PC-3 (cell line): ENCODE results near the gene KIRREL1.

Experiments used
- EZH2 ChIP-seq: fragments of 300-600 bp; sonication (generic); IDR thresholded peaks from one replicate; pipeline ENCODE4 v1.6.1; 2017; ENCODE audit warnings: antibody characterized with exemption, mild to moderate bottlenecking, low read length; ENCODE audit not compliant: unreplicated experiment
- EZH2phosphoT487 ChIP-seq: fragments of 300-600 bp; sonication (generic); IDR thresholded peaks from 2 replicates; pipeline ENCODE4 v1.6.1; 2018; ENCODE audit warnings: mild to moderate bottlenecking, antibody characterized with exemption, low read length, borderline replicate concordance
- TF ChIP-seq, protein P1 (sequence below): fragments of 300-600 bp; sonication (generic); conservative IDR thresholded peaks from 2 replicates; pipeline ENCODE4 v1.5.1; 2017; ENCODE audit warnings: antibody characterized with exemption, low read depth, mild to moderate bottlenecking, low read length

- TF ChIP-seq EZH2phosphoT487 (no peak), EZH2 (no peak)
- TF ChIP-seq, protein P1, sequence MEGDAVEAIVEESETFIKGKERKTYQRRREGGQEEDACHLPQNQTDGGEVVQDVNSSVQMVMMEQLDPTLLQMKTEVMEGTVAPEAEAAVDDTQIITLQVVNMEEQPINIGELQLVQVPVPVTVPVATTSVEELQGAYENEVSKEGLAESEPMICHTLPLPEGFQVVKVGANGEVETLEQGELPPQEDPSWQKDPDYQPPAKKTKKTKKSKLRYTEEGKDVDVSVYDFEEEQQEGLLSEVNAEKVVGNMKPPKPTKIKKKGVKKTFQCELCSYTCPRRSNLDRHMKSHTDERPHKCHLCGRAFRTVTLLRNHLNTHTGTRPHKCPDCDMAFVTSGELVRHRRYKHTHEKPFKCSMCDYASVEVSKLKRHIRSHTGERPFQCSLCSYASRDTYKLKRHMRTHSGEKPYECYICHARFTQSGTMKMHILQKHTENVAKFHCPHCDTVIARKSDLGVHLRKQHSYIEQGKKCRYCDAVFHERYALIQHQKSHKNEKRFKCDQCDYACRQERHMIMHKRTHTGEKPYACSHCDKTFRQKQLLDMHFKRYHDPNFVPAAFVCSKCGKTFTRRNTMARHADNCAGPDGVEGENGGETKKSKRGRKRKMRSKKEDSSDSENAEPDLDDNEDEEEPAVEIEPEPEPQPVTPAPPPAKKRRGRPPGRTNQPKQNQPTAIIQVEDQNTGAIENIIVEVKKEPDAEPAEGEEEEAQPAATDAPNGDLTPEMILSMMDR = no peak
These were observed 9.0 kb upstream of the KIRREL1 start for GRCh38 chr1:157984469-157984868.
